ENCODE results near the gene DNAH11. TPM values are rescaled to one million over a fixed set of nuclear protein-coding genes. Genes with fewer than 3 reads are reported as not detected.

The DNAH11 gene
- total and polyA plus RNA-seq, 4 donors: 0.05 to 0.50 (median 0.11) TPM

DNA sequence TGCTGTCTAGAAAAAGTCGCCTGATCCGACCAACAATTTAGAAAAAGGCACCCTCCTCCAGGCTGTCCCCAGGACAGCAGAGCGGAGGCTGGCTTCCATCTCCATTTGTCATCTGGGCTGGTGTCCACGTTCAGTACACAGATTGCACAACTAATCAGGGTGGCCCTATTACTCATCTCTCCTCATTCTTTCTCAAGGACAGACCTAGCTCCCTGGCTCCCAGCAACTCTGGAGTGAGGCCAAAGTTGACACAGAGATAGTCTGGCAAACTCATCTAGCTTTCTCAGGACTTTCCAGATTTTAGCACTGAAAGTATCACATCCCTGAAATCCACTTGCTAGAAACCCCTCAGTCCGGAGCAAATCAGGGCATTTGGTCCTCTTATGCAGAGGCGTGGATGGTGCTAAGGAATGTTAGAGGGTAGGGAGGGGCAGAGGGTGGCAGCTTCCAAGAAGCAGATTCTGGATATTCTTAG lies 75.1 kb downstream of the DNAH11 start:
- 35% methylated on average over 6 of the region's 6 CpGs for WGBS
- no peaks in the 10 kb centered on the region for H3K9me3 ChIP-seq (ENCODE audit: control insufficient read depth in 4 of 4, low read length in 3 of 4)
- no peaks in the 10 kb centered on the region for H3K36me3 ChIP-seq (ENCODE audit: control insufficient read depth in 4 of 4, insufficient read depth in 3 of 4, low read depth in 1 of 4, low read length in 3 of 4)
- peak in 1 of 2 donors; percentile 56 for TF ChIP-seq EGR1 (IDR thresholded peaks at IDR 0.05; ENCODE audit: low read depth in 2 of 2)
- peak; percentile 87 for TF ChIP-seq FOXA1 (IDR thresholded peaks at IDR 0.05)
- TF ChIP-seq YY1 (IDR thresholded peaks at IDR 0.05): peak; percentile 87
- TF ChIP-seq RXRA (IDR thresholded peaks at IDR 0.05): peak; percentile 80 to 94
- peak; percentile 55 for TF ChIP-seq HNF4G (IDR thresholded peaks at IDR 0.05)
- TF ChIP-seq MAX (IDR thresholded peaks at IDR 0.05): peak; percentile 86
- peak in 1 of 2 donors; percentile 30 for TF ChIP-seq GABPA (IDR thresholded peaks at IDR 0.05 in 1 of 2, conservative IDR thresholded peaks at IDR 0.05 in 1 of 2)
- TF ChIP-seq, protein P1, sequence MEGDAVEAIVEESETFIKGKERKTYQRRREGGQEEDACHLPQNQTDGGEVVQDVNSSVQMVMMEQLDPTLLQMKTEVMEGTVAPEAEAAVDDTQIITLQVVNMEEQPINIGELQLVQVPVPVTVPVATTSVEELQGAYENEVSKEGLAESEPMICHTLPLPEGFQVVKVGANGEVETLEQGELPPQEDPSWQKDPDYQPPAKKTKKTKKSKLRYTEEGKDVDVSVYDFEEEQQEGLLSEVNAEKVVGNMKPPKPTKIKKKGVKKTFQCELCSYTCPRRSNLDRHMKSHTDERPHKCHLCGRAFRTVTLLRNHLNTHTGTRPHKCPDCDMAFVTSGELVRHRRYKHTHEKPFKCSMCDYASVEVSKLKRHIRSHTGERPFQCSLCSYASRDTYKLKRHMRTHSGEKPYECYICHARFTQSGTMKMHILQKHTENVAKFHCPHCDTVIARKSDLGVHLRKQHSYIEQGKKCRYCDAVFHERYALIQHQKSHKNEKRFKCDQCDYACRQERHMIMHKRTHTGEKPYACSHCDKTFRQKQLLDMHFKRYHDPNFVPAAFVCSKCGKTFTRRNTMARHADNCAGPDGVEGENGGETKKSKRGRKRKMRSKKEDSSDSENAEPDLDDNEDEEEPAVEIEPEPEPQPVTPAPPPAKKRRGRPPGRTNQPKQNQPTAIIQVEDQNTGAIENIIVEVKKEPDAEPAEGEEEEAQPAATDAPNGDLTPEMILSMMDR (IDR thresholded peaks at IDR 0.05; ENCODE audit: low read depth, low read length, missing input control): no peak
- TF ChIP-seq RAD21 (IDR thresholded peaks at IDR 0.05): peak; percentile 59 to 68
- TF ChIP-seq ATF3 (IDR thresholded peaks at IDR 0.05): peak; percentile 97
- peak; percentile 71 for TF ChIP-seq SP1 (IDR thresholded peaks at IDR 0.05)
- TF ChIP-seq FOXA2 (IDR thresholded peaks at IDR 0.05): peak; percentile 90
- TF ChIP-seq NR2F2 (IDR thresholded peaks at IDR 0.05): peak; percentile 44
- TF ChIP-seq ZBTB33 (IDR thresholded peaks at IDR 0.05): peak; percentile 76
- TF ChIP-seq JUND (IDR thresholded peaks at IDR 0.05): peak; percentile 96 to 97
- TF ChIP-seq, protein P2, sequence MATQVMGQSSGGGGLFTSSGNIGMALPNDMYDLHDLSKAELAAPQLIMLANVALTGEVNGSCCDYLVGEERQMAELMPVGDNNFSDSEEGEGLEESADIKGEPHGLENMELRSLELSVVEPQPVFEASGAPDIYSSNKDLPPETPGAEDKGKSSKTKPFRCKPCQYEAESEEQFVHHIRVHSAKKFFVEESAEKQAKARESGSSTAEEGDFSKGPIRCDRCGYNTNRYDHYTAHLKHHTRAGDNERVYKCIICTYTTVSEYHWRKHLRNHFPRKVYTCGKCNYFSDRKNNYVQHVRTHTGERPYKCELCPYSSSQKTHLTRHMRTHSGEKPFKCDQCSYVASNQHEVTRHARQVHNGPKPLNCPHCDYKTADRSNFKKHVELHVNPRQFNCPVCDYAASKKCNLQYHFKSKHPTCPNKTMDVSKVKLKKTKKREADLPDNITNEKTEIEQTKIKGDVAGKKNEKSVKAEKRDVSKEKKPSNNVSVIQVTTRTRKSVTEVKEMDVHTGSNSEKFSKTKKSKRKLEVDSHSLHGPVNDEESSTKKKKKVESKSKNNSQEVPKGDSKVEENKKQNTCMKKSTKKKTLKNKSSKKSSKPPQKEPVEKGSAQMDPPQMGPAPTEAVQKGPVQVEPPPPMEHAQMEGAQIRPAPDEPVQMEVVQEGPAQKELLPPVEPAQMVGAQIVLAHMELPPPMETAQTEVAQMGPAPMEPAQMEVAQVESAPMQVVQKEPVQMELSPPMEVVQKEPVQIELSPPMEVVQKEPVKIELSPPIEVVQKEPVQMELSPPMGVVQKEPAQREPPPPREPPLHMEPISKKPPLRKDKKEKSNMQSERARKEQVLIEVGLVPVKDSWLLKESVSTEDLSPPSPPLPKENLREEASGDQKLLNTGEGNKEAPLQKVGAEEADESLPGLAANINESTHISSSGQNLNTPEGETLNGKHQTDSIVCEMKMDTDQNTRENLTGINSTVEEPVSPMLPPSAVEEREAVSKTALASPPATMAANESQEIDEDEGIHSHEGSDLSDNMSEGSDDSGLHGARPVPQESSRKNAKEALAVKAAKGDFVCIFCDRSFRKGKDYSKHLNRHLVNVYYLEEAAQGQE (IDR thresholded peaks at IDR 0.05): peak; percentile 78
- TF ChIP-seq TAF1 (conservative IDR thresholded peaks at IDR 0.05): no peak
- TF ChIP-seq HNF4A (conservative IDR thresholded peaks at IDR 0.05): peak; percentile 86 to 93
- peaks cover 2 to 16% (median 9%) of the 10 kb centered on the region in 4 donors for H3K4me1 ChIP-seq (ENCODE audit: control insufficient read depth in 4 of 4, insufficient read depth in 4 of 4, low read length in 3 of 4)
- no peak overlapping the region for H3K9ac ChIP-seq (ENCODE audit: low read depth in 1 of 2, low read length in 2 of 2)
- no peaks in the 10 kb centered on the region for H3K27me3 ChIP-seq (ENCODE audit: control insufficient read depth in 4 of 4, insufficient read depth in 4 of 4, low read length in 3 of 4)
- peak overlapping the region; percentile 14 to 25 for H3K27ac ChIP-seq (ENCODE audit: low read depth in 1 of 2, low read length in 2 of 2)
- no peak for DNase-seq (ENCODE audit: low spot score)
- no peak overlapping the region for H3K4me3 ChIP-seq (ENCODE audit: low read depth in 1 of 3, low read length in 3 of 3)

All from liver (tissue), 9 donors.